Tibial artery (tissue), 4 donors: ENCODE measurements around the gene DPF3.

ENCODE experiments used
- DNase-seq, 2 donors: peaks; one replicate each; pipeline ENCODE4 v3.0.0-alpha.2; 2019
- H3K27ac ChIP-seq, 2 donors: fragments of 200-600 bp; sonication (generic) in 1 of 2; 1 replicate in 1 of 2; 2 replicates in 1 of 2; pipeline ENCODE4 v1.5.1; 2018 to 2019; ENCODE audit warnings: mild to moderate bottlenecking in 1 of 2
- H3K27me3 ChIP-seq, 2 donors: fragments of 200-600 bp; sonication (generic) in 1 of 2; one replicate each; pipeline versions ENCODE4 v1.5.1 to v1.6.0; 2016 to 2019
- H3K36me3 ChIP-seq, 3 donors: fragments of 200-600 bp; sonication (generic) in 2 of 3; one replicate each; pipeline ENCODE4 v1.5.1; 2016 to 2019; ENCODE audit warnings: mild to moderate bottlenecking in 2 of 3
- H3K4me1 ChIP-seq, 4 donors: fragments of 200-600 bp; sonication (generic) in 2 of 4; 1 replicate in 3 of 4; 2 replicates in 1 of 4; pipeline ENCODE4 v1.5.1; 2016 to 2019
- H3K4me3 ChIP-seq, 2 donors: fragments of 200-600 bp; sonication (generic) in 1 of 2; 1 replicate in 1 of 2; 2 replicates in 1 of 2; pipeline ENCODE4 v1.5.1; 2018 to 2019; ENCODE audit warnings: mild to moderate bottlenecking in 2 of 2
- H3K9me3 ChIP-seq, 3 donors: fragments of 200-600 bp; sonication (generic) in 1 of 3; one replicate each; pipeline ENCODE4 v1.5.1; 2016 to 2019
- CTCF ChIP-seq, 2 experiments: fragments of 200-600 bp in 1 of 2; fragments of 450-650 bp in 1 of 2; IDR thresholded peaks; one replicate each; pipeline ENCODE4 v1.5.1; 2017 to 2019; ENCODE audit warnings: antibody characterized with exemption in 2 of 2, mild to moderate bottlenecking in 1 of 2, moderate library complexity in 1 of 2
- intact Hi-C: fragments of 100-400 bp; cut with DNase I; formaldehyde crosslinking; loops from one replicate; pipeline ENCODE4 v1.15.0; 2023; ENCODE audit warnings: low total_unique reads

The DPF3 gene

DNA sequence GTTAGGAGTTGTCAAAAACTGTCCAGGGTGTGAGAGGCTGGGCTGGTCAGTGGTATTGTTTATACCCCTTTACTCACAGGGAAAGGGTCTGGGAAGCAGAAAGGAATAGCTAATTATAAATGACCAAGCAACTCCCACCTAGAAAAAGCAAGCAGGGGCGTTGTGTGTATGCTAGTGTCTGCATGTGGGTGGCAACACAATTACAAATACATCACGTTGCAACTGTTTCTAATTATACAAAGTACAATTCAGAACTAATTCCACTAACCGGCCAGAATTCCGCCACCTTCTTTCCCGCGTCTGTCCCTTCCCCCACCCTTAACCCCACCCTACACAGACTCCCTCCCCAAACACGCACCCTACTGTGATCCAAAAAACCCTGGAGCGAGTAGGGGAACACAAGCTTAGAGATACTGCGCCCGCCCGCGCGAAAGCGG is 2.2 kb downstream of the DPF3 start:
- H3K4me3 ChIP-seq, result peak overlapping the region; percentile 55 to 79
- H3K27ac ChIP-seq, result no peak overlapping the region
- DNase-seq, result no peak
- peaks cover 0 to 23% (median 12%) of the 10 kb centered on the region in 4 donors for H3K4me1 ChIP-seq
- TF ChIP-seq CTCF (IDR thresholded peaks at IDR 0.05), result no peak
- H3K9me3 ChIP-seq, result no peaks in the 10 kb centered on the region
- intact Hi-C loops, result no loop called here
- no peaks in the 10 kb centered on the region for H3K27me3 ChIP-seq
- no peaks in the 10 kb centered on the region for H3K36me3 ChIP-seq

DNA sequence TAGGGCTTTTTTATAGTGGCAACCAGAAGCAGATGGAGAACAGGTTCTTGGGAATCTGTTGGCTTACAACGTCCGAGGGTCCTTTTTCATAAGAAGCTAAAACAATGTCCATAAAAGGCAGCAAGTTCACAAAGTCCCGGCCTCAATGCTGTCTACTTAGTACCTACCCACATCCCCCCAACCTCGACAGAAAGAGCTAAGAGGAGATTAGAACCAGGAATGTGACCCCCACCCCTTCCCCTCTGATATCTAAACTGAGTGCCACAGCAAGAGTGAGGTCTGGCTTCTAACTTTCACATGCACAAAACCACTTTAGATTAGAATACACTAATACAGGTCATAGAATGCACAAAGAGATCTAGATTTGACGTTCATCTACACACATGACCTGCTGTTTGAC is 4.5 kb downstream of the DPF3 start:
- TF ChIP-seq CTCF (IDR thresholded peaks at IDR 0.05), result no peak
- Histone ChIP-seq H3K4me1 (peaks cover 0 to 14% (median 9%) of the 10 kb centered on the region in 4 donors), H3K9me3 (no peaks in the 10 kb centered on the region), H3K36me3 (no peaks in the 10 kb centered on the region), H3K27ac (no peak overlapping the region), H3K4me3 (no peak overlapping the region), H3K27me3 (no peaks in the 10 kb centered on the region)
- intact Hi-C loops, result no loop called here
- DNase-seq, result no peak

DNA sequence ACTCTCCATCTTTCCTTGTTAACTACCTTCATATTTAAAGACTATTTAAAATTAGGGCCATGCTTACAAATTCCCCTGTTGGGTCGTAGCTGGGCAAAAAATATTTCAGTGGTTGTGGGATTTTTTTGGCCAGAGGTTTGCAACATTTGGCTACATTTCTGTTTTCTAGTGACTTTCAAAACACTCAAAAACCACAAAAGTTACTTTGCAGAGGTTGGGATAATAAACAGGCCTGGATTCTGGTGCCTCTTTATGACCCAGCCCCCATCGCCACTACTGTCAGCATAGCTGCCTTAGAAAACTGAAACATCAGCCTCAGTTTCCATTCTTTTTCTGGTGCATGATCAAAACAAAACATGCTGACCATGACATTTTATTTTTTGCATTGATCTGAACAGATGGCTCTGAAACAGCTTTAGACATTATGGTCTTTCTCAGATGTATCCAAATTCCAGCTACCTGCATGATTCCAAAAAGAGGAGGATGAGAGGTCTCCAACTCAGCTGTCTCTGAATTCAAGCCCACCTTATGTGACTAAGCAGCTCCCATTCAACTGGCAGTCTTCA is 5.2 kb downstream of the DPF3 start:
- no peak overlapping the region for H3K4me3 ChIP-seq
- no peak overlapping the region for H3K27ac ChIP-seq
- DNase-seq, result no peak
- intact Hi-C loops, result no loop called here
- H3K27me3 ChIP-seq, result no peaks in the 10 kb centered on the region
- no peaks in the 10 kb centered on the region for H3K9me3 ChIP-seq
- no peak for TF ChIP-seq CTCF (IDR thresholded peaks at IDR 0.05)
- peaks cover 0 to 14% (median 9%) of the 10 kb centered on the region in 4 donors for H3K4me1 ChIP-seq
- H3K36me3 ChIP-seq, result no peaks in the 10 kb centered on the region

DNA sequence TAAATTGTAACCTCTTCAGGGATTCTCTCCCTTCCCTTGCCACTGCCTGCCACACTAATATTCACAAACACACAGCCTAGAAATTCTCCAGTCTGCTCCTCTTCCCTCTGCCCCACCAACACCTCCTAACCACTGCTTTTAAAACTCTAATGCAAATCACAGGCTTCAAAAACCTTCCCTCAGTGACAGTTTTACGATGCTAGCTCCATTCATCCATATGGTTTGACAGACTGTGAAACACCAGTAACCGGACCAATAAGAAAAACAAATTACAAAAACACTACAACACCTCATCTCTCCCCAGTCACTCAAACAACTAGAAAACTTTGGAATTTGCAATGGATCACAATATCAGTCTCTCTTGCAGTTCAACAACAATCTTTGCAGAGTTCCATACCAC is 5.7 kb downstream of the DPF3 start:
- no peak for DNase-seq
- Histone ChIP-seq H3K4me1 (peaks cover 0 to 14% (median 9%) of the 10 kb centered on the region in 4 donors), H3K36me3 (no peaks in the 10 kb centered on the region), H3K9me3 (no peaks in the 10 kb centered on the region), H3K27ac (no peak overlapping the region), H3K27me3 (no peaks in the 10 kb centered on the region), H3K4me3 (no peak overlapping the region)
- intact Hi-C loops, result no loop called here
- no peak for TF ChIP-seq CTCF (IDR thresholded peaks at IDR 0.05)

- TF ChIP-seq CTCF (IDR thresholded peaks at IDR 0.05), result no peak
Measured at GRCh38 chr14:72887514-72887913, 6.4 kb downstream of the DPF3 start.

GRCh38 chr14:72884386-72884785 is 9.5 kb downstream of the DPF3 start:
- no peak for TF ChIP-seq CTCF (IDR thresholded peaks at IDR 0.05)
- Histone ChIP-seq H3K27me3 (no peaks in the 10 kb centered on the region), H3K9me3 (no peaks in the 10 kb centered on the region), H3K36me3 (no peaks in the 10 kb centered on the region), H3K4me3 (no peak overlapping the region), H3K27ac (no peak overlapping the region), H3K4me1 (no peaks in the 10 kb centered on the region)
- DNase-seq, result no peak
- intact Hi-C loops, result no loop called here

More at GRCh38 chr14:72887514-72887913, 6.4 kb downstream of the DPF3 start:
- Histone ChIP-seq H3K27me3 (no peaks in the 10 kb centered on the region), H3K4me1 (peaks cover 0 to 9% (median 7%) of the 10 kb centered on the region in 4 donors), H3K27ac (no peak overlapping the region), H3K9me3 (no peaks in the 10 kb centered on the region), H3K36me3 (no peaks in the 10 kb centered on the region), H3K4me3 (no peak overlapping the region)
- DNase-seq, result no peak
- intact Hi-C loops, result no loop called here
